HG03469 (cell line): ENCODE results near the gene SRSF9.
"Not testable (repeated sequence)": the region's sequence is repeated elsewhere in the genome, so short reads cannot be mapped to it uniquely, and the experiment has no call there.

ENCODE experiments used
- ATAC-seq: cut with Tn5 transposase; IDR thresholded peaks from one replicate; pipeline ENCODE4 v1.9.1; 2021; ENCODE audit warnings: mild to moderate bottlenecking, moderate library complexity, moderate number of reproducible peaks; ENCODE audit not compliant: unreplicated experiment

Gene SRSF9, protein sequence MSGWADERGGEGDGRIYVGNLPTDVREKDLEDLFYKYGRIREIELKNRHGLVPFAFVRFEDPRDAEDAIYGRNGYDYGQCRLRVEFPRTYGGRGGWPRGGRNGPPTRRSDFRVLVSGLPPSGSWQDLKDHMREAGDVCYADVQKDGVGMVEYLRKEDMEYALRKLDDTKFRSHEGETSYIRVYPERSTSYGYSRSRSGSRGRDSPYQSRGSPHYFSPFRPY

DNA sequence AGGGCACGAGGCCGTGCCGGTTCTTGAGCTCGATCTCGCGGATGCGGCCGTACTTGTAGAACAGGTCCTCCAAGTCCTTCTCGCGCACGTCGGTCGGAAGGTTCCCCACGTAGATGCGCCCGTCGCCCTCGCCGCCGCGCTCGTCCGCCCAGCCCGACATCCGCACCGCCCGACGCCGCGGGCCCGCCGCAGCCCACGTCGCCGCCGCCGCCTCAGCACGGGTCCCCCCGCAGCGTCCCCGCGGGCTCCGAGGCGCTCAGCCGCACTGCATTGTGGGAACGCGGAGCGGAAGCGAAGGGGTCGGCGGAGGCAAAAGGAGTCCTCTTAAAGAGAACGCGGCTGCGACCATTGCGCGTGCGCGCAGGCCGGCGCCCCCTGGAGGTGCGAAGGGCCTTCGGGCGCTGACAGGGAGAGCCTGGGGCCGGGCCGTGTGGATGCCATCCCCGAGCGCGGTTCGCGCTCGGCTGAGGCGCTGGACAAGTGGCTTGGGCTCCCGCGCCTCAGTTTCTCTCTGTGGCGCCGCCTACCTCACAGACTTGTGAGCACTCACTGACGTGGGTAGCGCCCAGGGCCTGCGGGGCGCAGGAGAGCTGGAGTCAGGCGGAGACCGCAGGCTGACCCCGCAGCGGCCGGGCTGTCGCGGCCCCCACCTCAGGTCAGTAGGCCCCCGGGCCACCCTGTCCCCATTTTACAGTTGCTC, at the start of gene SRSF9:
SRSF9 (minus strand) TSS at position 299 of the 700 bp plus-strand sequence; CDS start at position 160, 139 bp downstream.
- peak; percentile 56 for ATAC-seq

DNA sequence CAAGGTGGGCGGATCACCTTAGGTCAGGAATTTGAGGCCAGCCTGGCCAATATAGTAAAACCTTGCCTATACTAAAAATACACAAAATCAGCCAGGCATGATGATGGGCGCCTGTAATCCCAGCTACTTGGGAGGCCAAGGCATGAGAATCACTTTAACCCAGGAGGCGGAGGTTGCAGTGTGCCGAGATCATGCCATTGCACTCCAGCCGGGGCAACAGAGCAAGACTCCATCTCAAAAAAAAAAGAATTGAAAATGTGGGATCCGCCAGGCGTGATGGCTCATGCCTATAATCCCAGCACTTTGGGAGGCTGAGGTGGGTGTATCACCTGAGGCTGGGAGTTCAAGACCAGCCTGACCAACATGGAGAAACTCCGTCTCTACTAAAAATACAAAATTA, 49.8 kb upstream of the SRSF9 start:
- not testable (repeated sequence) for ATAC-seq

DNA sequence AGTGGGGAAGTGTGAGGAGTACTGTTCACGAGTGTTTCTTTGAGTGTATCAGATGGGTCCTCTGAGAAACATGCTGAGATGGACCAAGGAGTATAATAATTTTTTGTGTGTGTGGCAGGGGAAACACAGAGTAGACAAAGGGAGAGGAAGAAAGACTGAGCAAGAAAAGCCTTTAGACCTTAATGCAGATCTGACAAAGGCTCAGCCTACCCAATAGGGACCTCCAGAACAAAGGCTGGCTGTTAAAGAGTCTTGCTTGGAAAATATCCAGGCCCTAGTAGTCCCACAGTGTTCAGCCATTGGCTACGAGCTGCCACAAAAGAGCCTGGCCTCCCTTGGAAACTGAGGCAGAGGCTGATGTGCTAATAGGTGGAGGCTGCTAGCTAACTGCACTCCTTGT, 45.9 kb upstream of the SRSF9 start:
- no peak for ATAC-seq

DNA sequence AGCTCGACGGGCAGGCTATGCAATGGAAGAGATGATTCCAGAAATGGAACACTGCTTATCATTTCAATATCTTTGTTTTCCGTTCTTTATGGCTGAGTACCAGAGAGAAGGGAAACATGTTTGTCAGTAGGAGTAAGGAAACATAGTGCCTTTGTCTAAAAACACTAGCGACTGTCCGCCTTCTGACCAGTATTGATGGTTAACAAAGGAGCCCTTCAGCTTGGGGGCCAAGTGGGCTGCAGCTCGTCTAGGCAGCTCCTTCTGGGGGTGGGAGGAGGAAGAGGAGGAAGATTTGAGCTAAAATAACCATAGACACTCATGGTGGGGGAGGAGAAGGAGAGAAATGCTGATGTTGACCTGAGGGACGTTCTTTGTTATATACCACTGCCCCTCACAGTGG, 44.5 kb upstream of the SRSF9 start:
- no peak for ATAC-seq

DNA sequence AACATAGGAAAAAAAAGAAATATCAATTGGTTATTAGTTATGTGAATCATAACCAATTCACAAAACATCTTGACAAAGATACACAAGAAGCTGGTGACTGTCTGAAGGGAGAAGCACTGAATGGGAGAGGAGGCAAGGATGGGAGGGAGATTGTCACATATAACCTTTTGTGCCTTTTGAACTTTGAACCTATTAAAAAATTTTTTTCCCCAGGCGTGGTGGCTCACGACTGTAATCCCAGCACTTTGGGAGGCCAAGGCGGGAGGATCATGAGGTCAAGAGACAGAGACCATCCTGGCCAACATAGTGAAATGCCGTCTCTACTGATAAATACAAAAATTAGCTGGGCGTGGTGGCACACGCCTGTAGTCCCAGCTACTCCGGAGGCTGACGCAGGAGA, 39.0 kb upstream of the SRSF9 start:
- no peak for ATAC-seq

DNA sequence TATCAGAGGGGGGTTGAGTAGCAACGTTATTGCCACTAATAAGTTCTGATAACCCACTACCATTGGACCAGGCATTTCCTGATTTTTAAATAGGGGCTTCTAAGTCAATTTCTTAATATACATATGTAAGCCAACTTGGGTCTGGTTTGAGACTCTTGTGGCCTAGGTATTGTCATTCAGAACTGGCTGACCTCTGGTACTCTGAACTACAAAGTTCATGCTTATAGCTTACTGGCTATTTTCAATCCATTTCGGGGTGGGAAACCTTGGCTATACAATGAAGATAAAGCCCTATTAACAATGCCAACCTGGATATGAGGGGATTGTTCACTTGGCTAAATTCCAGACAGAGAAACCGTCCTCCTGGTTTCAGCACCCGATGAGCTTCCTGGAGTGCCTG, 35.0 kb upstream of the SRSF9 start:
- ATAC-seq, result no peak

DNA sequence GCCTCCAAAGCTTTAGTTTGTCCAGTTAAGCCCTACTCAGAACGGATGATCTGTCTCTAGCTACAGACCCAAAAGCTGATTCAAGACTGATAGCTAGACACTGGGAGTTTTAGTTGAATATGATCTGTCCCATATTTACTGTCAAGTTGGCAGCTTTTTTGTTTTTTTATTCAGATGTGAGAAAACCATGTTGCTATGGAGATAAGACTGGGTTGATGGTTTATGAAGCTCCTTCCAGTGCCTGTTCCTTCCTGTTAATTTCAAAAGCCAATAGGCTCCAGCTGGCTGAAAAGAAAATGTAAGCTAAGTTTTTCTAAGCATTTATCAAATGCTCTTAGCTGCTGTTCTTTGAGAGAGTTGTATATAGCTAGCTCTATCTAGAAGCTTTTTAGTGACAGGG, 31.0 kb upstream of the SRSF9 start:
- no peak for ATAC-seq

DNA sequence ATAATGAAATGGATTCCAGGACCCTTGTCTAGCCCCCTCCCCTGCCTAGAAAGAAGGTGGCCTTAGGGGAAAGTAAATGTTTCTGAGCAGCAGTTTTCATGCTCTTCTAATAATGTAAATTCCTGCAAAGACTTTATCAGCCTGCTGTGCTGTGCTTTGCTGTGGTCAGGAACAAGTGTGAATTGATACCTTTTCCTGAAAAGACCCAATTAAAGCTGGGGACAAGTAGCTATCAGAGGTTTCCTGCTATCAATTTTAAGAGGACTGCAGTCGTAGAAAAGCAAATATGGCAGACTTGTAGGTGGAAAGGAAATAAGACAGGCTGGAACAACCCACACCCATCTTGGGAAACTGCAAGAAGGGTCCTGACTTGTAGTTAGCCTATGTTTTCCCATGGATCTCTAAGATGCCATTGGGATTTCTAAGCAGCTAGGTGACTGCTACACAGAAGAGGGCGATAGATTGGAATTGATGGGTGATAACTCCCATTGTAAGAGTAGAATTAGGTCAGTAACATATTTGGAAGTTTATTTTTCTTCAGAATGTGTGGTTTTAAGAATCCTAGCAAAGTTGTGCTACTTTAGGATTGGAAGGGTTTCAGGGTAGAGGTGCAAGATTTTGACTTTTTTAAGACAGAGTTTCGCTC, 29.4 kb upstream of the SRSF9 start:
- ATAC-seq, result no peak

DNA sequence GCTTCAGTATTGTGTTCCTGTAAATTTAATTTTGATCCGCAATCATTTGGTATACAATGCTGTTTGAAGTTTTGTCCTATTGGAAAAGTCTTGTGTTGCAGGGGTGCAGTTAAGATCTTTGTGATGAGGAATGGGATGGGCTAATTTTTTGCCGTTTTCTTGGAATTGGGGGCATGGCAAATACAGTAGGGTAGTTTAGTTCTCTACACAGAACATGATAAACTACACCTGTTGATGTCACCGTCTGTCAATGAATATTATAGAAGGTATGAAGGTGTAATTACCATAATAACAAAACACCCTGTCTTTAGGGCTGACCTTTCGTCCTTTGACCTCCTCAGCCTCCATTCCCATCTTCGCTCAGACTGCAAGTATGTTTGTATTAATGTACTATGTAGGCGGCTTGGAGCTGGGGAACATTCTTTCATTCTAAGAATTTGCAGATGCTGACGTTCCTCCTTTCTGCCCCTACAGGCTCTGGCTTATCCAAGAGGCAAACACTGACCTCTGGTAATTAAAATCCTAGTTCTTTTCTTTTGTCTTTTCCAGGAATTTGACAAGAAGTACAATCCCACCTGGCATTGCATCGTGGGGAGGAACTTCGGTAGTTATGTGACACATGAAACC, 28.1 kb upstream of the SRSF9 start:
- ATAC-seq, result no peak

DNA sequence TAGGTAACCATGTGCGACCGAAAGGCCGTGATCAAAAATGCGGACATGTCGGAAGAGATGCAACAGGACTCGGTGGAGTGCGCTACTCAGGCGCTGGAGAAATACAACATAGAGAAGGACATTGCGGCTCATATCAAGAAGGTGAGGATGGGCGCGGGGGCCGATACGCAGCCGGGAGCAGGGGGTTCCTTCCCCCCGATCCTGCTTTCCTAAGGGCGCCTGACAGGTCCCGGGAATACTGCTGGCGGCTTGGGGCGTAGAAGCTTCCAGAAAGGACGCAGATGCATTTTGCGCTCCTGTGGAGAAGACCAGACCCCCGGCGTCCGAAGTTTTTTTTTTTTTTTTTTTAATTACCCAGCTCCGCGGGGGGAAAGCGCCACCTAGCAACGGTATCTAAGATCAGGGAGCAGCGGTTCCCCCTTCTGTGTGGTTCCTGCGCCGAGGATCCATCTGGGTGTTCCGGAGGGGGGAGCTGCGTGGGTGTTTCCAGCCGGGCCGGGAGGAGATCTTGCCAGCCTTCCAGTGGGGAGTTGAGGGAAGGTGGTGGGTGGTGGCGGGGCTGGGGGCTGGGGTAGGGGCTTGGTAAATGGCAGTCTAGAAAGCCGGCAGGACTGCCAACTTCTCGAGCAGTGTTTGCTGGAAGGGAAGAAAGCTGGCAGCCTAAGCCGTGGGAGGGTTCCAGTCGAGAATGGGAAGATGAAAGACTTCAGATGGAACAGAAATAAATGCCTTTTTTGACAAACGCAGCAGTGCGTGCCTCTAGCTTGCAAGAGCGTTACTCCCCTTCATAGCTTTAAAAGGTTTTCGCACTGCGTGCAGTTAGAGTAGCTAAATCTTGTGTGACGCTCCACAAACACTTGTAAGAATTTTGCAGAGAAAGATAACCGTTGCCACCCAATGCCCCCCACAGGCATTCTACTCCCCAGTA, 27.1 kb upstream of the SRSF9 start:
- no peak for ATAC-seq

DNA sequence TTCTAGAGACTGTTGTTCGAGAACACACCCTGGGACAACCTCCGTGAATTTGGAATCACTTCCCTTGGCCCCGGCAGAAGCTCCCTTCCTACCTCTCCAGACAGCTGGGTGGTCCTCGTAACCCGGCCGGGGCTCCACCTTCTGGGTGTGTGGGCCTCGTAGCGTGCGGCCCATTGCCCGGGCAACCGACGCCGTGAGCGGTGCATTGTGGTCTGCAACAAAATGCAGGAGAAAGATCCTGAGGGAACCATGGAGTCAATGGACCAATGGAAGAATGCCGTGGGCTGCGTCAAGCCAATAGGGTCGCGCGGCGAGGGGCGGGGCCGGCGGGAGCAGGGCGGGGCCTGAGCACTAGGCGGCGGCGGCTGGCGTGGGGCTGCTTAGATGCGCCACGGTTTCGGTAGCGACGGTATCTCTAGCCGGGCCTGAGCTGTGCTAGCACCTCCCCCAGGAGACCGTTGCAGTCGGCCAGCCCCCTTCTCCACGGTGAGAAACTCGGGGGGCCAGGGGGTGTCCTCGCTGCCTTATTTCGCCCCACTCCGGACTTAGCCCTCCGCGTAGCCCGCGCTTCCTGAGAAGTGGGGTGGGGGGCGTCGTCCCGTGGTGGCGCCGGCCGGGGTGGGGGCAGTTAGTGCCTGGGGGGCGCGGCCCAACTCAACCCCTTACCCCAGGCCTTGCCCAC, 26.3 kb upstream of the SRSF9 start, which contains the start of gene DYNLL1:
DYNLL1 (plus strand) TSS at position 383 of the 682 bp plus-strand sequence. CDS start 309 bp downstream, outside the sequence.
- ATAC-seq, result peak; percentile 80

DNA sequence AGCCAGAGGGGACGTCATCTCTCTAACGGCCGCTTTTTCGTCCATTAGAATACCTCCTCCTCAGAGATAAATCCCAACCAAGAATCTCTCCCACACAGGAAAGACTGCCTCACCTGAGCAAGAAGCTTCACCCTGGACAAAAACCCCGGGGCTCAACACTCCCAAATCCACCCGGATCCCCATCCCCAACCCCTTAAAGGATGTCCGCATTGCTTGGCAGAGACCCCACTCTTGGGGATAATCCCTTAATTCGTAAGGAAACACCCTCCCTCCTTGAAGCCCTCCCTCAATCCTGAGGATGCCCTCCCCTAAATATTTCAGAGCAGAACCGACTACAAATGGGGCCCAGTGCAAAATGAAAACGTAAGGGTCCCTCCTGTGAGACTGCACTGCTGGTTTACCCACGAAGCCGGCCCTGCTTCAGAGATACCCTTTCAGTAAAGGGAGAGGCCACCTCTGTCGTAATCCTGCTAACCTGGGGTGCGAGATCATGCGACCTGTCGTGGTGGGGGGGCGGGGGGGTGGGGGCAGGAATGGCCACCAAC, 25.7 kb upstream of the SRSF9 start:
- no peak for ATAC-seq

DNA sequence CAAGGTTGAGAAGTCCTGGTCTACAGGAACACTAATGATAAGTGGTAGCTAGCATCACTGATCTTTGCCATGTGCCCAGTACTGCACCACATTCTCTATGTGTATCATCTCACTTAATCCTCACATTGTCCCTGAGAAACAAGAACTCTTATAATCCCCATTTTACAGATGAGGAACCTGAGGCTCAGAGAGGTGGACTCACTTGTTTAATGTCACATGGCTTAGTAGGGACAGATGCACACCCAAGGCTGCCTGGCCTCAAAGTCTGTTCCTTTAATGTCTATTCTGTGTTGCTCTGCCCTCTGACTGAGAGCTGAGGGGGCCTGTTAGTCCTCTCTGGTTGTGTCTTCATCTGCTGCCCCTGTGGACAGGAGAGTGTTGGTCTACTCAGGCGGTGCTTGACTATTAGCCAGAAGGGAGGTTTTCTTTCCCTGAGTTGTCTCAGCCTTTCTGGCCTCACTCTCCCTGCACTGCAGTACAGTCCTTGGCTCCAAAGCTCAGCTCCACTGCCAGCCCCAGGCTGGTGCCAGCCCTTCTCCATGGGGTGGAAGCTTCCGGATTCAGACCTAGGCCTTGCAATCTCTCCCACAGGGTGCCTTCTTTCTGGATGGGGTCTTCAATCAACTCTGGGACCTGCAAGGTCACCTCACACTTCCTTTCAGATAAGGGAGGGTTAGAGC, 21.4 kb upstream of the SRSF9 start:
- ATAC-seq, result no peak

DNA sequence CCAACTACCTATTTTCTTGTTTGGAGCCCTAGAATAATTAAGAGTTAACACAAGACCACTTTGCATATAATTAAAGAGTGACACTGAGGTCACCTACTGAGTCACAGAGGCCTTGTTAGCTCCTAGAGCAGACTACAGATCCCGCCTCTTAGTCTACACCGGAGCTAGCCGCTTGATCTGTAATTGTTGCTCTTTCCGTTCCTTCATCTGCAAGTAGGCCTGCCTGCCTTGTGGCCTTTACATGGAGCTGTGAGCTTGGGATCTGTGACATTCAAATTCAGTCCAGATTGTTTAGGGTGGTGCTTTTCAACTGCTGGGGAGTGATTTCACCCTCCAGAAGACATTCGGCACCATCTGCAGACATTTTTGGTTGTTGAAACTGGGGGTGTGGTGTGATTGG, 20.8 kb upstream of the SRSF9 start:
- ATAC-seq, result no peak

DNA sequence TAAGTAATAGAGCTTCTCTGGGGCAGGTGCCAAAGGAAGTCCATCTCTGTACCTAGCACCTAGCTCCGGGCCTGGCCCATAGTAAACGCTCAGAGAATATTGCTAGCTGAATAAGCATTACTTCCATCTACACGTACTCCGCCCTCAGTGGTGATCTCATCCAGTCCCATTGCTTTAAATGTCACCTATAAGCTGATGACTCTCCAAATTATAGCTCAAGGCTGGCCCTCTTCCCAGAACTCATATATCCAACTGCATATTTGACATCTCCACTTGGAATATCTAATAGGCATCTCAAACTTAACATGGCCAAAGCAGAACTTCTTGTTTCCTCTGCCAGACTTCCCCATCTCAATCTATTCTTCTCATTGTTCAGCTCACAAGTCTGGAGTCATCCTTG, 19.5 kb upstream of the SRSF9 start:
- ATAC-seq, result no peak

DNA sequence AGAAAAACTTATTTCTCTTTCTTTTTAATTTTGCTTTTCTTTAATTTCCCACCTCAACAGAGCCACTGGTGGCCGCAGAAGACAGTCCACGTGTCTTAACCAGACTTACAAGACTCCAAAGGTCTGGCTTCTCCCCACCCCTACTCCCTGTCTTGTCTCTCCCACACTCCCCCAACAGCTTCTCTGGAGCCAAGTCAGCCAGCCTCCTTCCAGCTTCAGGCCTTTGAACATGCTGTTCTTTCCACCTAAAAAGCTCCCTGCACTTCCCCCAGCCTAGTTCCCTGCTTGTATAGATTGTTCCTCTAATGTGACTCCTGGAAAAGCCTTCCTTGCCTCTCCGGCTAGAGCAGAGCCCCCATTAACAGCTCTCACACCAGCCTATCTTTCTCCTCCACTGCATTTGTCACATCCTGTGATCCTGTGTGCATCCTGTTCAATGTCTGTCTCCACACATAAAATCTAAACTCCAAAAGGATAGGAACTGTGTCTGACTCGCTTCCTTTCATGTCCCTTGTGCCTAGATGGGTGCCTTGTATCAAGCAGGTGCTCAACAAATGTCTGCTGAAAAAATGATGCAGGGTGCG, 18.6 kb upstream of the SRSF9 start:
- no peak for ATAC-seq

DNA sequence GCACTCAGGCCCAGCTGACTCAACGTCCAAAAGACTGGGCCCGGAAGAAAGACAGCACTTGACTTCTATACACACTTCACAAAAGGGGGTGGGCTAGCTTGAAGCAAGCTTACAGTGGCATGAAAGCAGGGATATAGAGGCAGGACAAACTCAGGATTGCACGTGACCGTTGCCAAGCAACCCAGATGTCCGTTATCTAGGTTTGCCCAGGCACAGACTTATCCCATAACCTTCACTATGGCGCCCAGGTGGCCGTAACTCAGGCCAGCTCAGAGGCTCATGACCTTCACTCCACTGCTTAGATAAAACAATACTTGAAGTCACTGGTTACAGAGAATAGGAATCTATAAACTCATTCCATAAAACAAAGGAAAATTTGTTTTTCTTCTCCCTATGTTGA, 18.0 kb upstream of the SRSF9 start:
- not testable (repeated sequence) for ATAC-seq

DNA sequence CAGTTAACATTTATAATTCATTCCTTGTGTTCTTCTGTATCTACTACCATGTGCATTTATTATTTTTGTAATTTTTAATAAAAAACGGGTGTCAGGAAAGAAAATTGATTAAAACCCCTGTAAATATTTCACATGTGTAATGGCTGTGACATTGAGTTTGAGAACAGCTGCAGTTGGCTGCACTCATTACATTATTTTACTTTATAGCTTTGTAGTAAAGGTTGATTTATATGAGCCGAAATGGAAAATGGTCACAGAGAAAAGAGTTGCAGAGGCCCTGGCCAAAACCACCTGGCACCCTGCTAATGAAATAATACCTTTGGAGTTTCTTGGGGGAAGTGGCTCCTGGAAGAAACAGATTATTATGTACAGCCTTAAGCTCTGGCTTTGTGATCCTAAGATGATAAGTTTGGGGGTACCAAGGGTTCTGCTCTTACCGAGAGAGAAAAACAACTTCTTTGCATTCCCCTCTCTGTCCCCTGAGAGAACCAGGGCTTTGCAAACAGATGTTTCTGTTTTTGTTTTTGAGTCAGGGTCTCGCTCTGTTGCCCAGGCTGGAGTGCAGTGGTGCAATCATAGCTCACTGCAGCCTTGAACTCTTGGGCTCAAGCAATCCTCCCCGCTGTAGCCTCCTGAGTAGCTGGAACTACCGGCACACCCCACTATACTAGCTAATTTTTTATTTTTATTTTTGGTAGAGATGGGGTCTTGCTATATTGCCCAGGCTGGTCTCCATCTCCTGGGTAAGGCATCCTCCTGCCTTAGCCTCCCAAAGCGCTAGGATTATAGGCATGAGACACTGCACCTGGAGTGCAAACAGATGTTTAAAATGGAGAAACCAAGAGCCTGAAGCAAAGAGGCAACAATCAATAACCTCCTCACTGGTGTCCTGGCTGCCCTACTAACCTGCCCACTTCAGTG, 16.7 kb upstream of the SRSF9 start:
- ATAC-seq, result no peak
